Amniotic epithelial cell (primary cell): ENCODE data around the gene FSTL3.
"Not testable (repeated sequence)": the region's sequence is repeated elsewhere in the genome, so short reads cannot be mapped to it uniquely, and the experiment has no call there.

Source experiments
- DNase-seq: peaks from one replicate; pipeline ENCODE4 v3.0.0-alpha.2; 2010; ENCODE audit warnings: low read depth

Gene FSTL3

GRCh38 chr19:676339-677105 is at the start of gene FSTL3:
TSS of gene FSTL3 (plus strand) at chr19:676392. CDS start at chr19:676424, 32 bp downstream.
- DNase-seq = peak; percentile 46

- DNase-seq = not testable (repeated sequence)
Observed at GRCh38 chr19:626566-626965, 49.6 kb upstream of the FSTL3 start.

GRCh38 chr19:628168-628567 is 48.0 kb upstream of the FSTL3 start:
- DNase-seq = no peak

- not testable (repeated sequence) for DNase-seq
Observed at GRCh38 chr19:629515-629914, 46.7 kb upstream of the FSTL3 start.

GRCh38 chr19:629961-630714 is 46.1 kb upstream of the FSTL3 start:
- no peak for DNase-seq

GRCh38 chr19:632579-633067 is 43.6 kb upstream of the FSTL3 start:
- DNase-seq = peak; percentile 47

- peak; percentile 96 for DNase-seq
Observed at GRCh38 chr19:633068-633785, 43.0 kb upstream of the FSTL3 start, which contains the start of gene POLRMT. TSS of gene POLRMT (minus strand) at chr19:633537. CDS start at chr19:633512, 25 bp downstream.

- no peak for DNase-seq
Observed at GRCh38 chr19:633786-634639, 42.2 kb upstream of the FSTL3 start.

GRCh38 chr19:634975-635652 is 41.1 kb upstream of the FSTL3 start:
- no peak for DNase-seq

GRCh38 chr19:638906-639252 is 37.3 kb upstream of the FSTL3 start:
- no peak for DNase-seq

GRCh38 chr19:639253-640160 is 36.7 kb upstream of the FSTL3 start, which contains the start of gene FGF22:
TSS of gene FGF22 (plus strand) at chr19:639879. CDS start at chr19:639926, 47 bp downstream.
- peak; percentile 71 for DNase-seq

GRCh38 chr19:640161-640558 is 36.0 kb upstream of the FSTL3 start:
- DNase-seq = no peak

- DNase-seq = no peak
Observed at GRCh38 chr19:640606-641189, 35.5 kb upstream of the FSTL3 start.

GRCh38 chr19:641702-642101 is 34.5 kb upstream of the FSTL3 start:
- DNase-seq = no peak

GRCh38 chr19:642767-643727 is 33.1 kb upstream of the FSTL3 start:
- no peak for DNase-seq

GRCh38 chr19:643736-644135 is 32.5 kb upstream of the FSTL3 start:
- no peak for DNase-seq

GRCh38 chr19:644363-644762 is 31.8 kb upstream of the FSTL3 start:
- DNase-seq = no peak

GRCh38 chr19:644789-645188 is 31.4 kb upstream of the FSTL3 start:
- no peak for DNase-seq
